Progenitor cell of endocrine pancreas (in vitro differentiated cells): ENCODE measurements around the gene EHBP1. TPM values are rescaled to one million over a fixed set of nuclear protein-coding genes. Genes with fewer than 3 reads are reported as not detected.

Experiments used
- DNase-seq: peaks from one replicate; pipeline ENCODE4 v3.0.0; 2021; ENCODE audit warnings: low spot score; ENCODE audit not compliant: unreplicated experiment
- H3K27ac Mint-ChIP-seq: 2 replicates; pipeline ENCODE4 v1.8.0; 2021; ENCODE audit warnings: mild to moderate bottlenecking, moderate library complexity, mixed read lengths
- H3K27me3 Mint-ChIP-seq: 2 replicates; pipeline ENCODE4 v1.8.0; 2021; ENCODE audit warnings: mixed read lengths
- H3K36me3 Mint-ChIP-seq: 2 replicates; pipeline ENCODE4 v1.8.0; 2022; ENCODE audit warnings: mixed read lengths; ENCODE audit not compliant: insufficient read depth
- H3K4me1 Mint-ChIP-seq: 2 replicates; pipeline ENCODE4 v1.8.0; 2021; ENCODE audit warnings: low read depth, mixed read lengths
- H3K4me3 Mint-ChIP-seq: 2 replicates; pipeline ENCODE4 v1.8.0; 2021; ENCODE audit warnings: low read depth, mild to moderate bottlenecking, moderate library complexity, mixed read lengths
- H3K9me3 Mint-ChIP-seq: 2 replicates; pipeline ENCODE4 v1.8.0; 2021; ENCODE audit warnings: low read depth, mixed read lengths
- total RNA-seq: library from RNA; stranded (reverse); gene quantifications from 2 replicates; pipeline ENCODE4 v1.2.1, GENCODE V29; 2021
- TF ChIP-seq, protein P1 (sequence below): fragments of 200-600 bp; sonication (generic); IDR thresholded peaks from one replicate; pipeline ENCODE4 v1.5.0; 2021; ENCODE audit warnings: antibody characterized with exemption, mild to moderate bottlenecking; ENCODE audit not compliant: unreplicated experiment

The EHBP1 gene
- total RNA-seq, 1 donor from 2014 or later, result 45.6 TPM

DNA sequence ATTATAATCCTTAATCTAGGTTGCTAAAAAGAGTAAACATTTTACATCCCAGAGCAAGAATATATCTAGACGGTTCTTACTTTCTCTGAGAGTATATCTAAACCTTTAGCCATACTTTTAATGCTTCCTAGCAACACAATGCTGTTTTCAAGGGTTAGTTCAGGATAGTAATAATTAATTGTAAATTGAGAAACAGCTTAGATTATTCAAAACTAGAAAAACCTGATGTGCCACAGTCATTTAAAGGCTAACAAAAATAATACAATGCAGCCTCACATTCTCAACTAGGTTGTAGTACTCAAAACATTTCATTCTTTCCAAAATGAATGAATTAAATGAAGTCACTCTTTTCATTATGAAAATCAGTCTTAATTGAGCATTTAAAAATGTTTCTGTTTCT is 241.9 kb downstream of the EHBP1 start:
- H3K9me3 Mint-ChIP-seq, result no peaks in the 10 kb centered on the region
- no peak overlapping the region for H3K27ac Mint-ChIP-seq
- TF ChIP-seq, protein P1, sequence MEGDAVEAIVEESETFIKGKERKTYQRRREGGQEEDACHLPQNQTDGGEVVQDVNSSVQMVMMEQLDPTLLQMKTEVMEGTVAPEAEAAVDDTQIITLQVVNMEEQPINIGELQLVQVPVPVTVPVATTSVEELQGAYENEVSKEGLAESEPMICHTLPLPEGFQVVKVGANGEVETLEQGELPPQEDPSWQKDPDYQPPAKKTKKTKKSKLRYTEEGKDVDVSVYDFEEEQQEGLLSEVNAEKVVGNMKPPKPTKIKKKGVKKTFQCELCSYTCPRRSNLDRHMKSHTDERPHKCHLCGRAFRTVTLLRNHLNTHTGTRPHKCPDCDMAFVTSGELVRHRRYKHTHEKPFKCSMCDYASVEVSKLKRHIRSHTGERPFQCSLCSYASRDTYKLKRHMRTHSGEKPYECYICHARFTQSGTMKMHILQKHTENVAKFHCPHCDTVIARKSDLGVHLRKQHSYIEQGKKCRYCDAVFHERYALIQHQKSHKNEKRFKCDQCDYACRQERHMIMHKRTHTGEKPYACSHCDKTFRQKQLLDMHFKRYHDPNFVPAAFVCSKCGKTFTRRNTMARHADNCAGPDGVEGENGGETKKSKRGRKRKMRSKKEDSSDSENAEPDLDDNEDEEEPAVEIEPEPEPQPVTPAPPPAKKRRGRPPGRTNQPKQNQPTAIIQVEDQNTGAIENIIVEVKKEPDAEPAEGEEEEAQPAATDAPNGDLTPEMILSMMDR, result no peak
- DNase-seq, result no peak
- no peaks in the 10 kb centered on the region for H3K27me3 Mint-ChIP-seq
- no peak overlapping the region for H3K4me3 Mint-ChIP-seq
- H3K4me1 Mint-ChIP-seq, result peaks cover 7% of the 10 kb centered on the region
- H3K36me3 Mint-ChIP-seq, result peaks cover 8% of the 10 kb centered on the region

DNA sequence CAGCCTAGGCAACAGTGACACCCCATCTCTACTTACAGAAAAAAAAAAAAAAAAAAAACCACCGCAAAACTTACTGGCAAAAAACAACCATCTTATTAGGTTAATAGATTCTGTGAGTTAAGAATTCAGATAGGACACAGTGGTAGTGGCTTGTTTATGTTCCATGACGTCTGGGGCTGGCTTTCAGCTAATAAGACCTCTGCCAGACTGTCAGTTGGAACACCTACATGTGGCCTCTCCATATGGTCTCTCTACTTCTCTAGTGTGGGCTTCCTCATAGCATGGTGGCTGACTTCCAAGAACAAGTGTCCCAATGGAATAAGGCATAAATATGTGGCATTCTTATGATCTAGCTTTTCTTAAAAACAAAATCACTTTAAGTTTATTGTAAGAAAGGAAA is 251.1 kb downstream of the EHBP1 start:
- peaks cover 9% of the 10 kb centered on the region for H3K36me3 Mint-ChIP-seq

DNA sequence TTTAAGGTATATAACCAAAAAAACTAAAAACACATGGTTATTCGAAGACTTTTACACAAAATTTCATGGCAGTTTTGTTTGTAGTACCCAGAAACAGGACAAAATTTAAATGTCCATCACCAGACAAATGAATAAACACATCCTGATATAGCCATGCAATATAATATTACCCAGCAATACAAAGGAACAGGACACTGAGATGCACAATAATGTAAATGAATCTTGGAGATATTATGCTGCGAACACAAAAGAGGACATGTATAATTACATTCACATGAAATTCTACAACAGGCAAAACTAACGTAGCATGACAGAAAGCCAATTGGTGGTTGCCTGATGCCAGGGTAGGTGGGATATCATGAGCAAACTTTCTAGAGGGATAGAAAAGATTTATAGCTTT is 252.7 kb downstream of the EHBP1 start:
- peaks cover 6% of the 10 kb centered on the region for H3K36me3 Mint-ChIP-seq
- no peaks in the 10 kb centered on the region for H3K4me1 Mint-ChIP-seq
- TF ChIP-seq, protein P1, result no peak
- no peak overlapping the region for H3K4me3 Mint-ChIP-seq
- no peaks in the 10 kb centered on the region for H3K9me3 Mint-ChIP-seq
- no peak for DNase-seq
- no peak overlapping the region for H3K27ac Mint-ChIP-seq
- H3K27me3 Mint-ChIP-seq, result no peaks in the 10 kb centered on the region

More for the DNA sequence above, 251.1 kb downstream of the EHBP1 start:
- no peak overlapping the region for H3K4me3 Mint-ChIP-seq
- H3K4me1 Mint-ChIP-seq, result no peaks in the 10 kb centered on the region
- TF ChIP-seq, protein P1, result no peak
- H3K27ac Mint-ChIP-seq, result no peak overlapping the region
- H3K27me3 Mint-ChIP-seq, result no peaks in the 10 kb centered on the region
- DNase-seq, result no peak
- H3K9me3 Mint-ChIP-seq, result no peaks in the 10 kb centered on the region

DNA sequence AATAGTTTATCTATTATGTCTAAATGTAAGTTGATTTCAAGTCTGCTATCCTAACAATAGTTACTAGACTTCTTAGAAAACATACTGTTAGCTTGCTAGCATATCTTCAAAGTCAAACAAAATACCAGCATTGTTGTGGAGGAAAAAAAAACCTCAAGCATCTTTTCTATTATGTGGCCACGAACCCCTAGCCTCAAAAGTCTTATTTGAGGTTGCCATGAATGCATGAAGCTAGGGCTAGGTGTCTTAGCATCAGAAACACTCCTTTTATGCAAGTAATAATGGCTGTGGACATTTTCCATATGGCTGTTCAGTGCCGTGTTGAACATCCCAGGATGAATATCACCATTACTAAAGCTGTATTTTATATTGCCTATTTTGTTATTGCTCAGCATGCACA is 258.5 kb downstream of the EHBP1 start:
- Mint-ChIP-seq H3K27ac (no peak overlapping the region), H3K4me1 (peaks cover 2% of the 10 kb centered on the region), H3K27me3 (peaks cover 11% of the 10 kb centered on the region), H3K9me3 (no peaks in the 10 kb centered on the region), H3K36me3 (peaks cover 4% of the 10 kb centered on the region), H3K4me3 (no peak overlapping the region)
- DNase-seq, result no peak
- TF ChIP-seq, protein P1, result no peak

DNA sequence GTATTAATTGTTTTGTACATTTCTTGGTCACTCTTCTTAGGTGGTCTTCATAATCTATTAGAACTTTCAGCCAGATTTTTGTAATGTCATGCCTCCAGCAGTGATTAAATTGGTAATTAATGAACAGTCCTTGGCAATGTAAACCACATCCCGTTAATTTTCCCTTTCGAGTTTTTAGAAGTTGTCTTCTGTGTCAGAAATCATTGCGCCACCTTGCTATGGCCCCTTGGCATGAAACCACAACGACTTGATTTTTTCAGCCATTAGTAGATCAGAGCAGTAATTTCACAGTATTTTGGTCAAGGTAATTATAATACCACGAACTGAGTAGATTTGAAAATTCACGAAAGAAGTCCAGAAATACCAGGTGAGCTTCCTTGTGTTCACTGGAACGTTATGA is 259.2 kb downstream of the EHBP1 start:
- Mint-ChIP-seq H3K27ac (no peak overlapping the region), H3K36me3 (peaks cover 4% of the 10 kb centered on the region), H3K9me3 (no peaks in the 10 kb centered on the region), H3K27me3 (peaks cover 11% of the 10 kb centered on the region), H3K4me3 (no peak overlapping the region), H3K4me1 (peaks cover 2% of the 10 kb centered on the region)
- TF ChIP-seq, protein P1, result no peak
- no peak for DNase-seq
